ENCODE results near the gene VCP. TPM values are rescaled to one million over a fixed set of nuclear protein-coding genes. Genes with fewer than 3 reads are reported as not detected.
A peak's percentile ranks its signal among the peaks of the same experiment; 100 is the strongest.

The VCP gene
- total and polyA plus RNA-seq, 9 of the 15 experiments (the other 6 are each of a cell fraction or from before 2014, with no cell fraction given), result 7.1 to 257 (median 199) TPM

GRCh38 chr9:35102769-35103659 is 30.6 kb upstream of the VCP start, which contains the start of gene STOML2 (continued):
- no peak; the same call in none of the 2 replicates for TF ChIP-seq TAF7 (tag; IDR thresholded peaks at IDR 0.05)
- TF ChIP-seq ZNF280B (CRISPR knock-in tag; IDR thresholded peaks at IDR 0.05), result no peak
- TF ChIP-seq ZNF395 (CRISPR knock-in tag; IDR thresholded peaks at IDR 0.05), result no peak
- no peak for TF ChIP-seq SLC30A9 (CRISPR knock-in tag; IDR thresholded peaks at IDR 0.05)
- peak; percentile 100 for TF ChIP-seq VEZF1 (CRISPR knock-in tag; IDR thresholded peaks at IDR 0.05)
- TF ChIP-seq ZNF280A (IDR thresholded peaks at IDR 0.05; ENCODE audit: low read depth, partially characterized antibody), result no peak
- no peak for TF ChIP-seq CTCFL (IDR thresholded peaks at IDR 0.05; ENCODE audit: borderline replicate concordance, insufficient read depth, low read depth, low read length, poor library complexity, severe bottlenecking)
- no peak for TF ChIP-seq ELF1 (tag; IDR thresholded peaks at IDR 0.05)
- no peak for TF ChIP-seq ZNF586 (CRISPR knock-in tag; conservative IDR thresholded peaks at IDR 0.05)
- no peak for TF ChIP-seq MYBL2 (IDR thresholded peaks at IDR 0.05; ENCODE audit: low read depth)
- no peak for TF ChIP-seq MYBL2 (CRISPR knock-in tag; IDR thresholded peaks at IDR 0.05; ENCODE audit: borderline replicate concordance)
- TF ChIP-seq BRD4 (IDR thresholded peaks at IDR 0.05), result no peak
- TF ChIP-seq ZNF444 (CRISPR knock-in tag; IDR thresholded peaks at IDR 0.05), result no peak
- no peak for TF ChIP-seq ZFP91 (CRISPR knock-in tag; IDR thresholded peaks at IDR 0.05)
- no peak for TF ChIP-seq ZNF41 (CRISPR knock-in tag; conservative IDR thresholded peaks at IDR 0.05)

Measured in K562 (cell line).